SU-DHL-6 (cell line): ENCODE results near the gene CELSR1.

ENCODE experiments used
- CTCF ChIP-seq: fragments of 200-600 bp; sonication (generic); IDR thresholded peaks from one replicate; pipeline ENCODE4 v1.5.1; 2017; ENCODE audit warnings: antibody characterized with exemption, mild to moderate bottlenecking, low read length, moderate library complexity; ENCODE audit not compliant: insufficient read depth, poor library complexity, severe bottlenecking
- EZH2phosphoT487 ChIP-seq: fragments of 200-600 bp; sonication (generic), shearing (Covaris generic); conservative IDR thresholded peaks from 2 replicates; pipeline ENCODE4 v1.6.1; 2018; ENCODE audit warnings: mild to moderate bottlenecking, antibody characterized with exemption, low read length, moderate library complexity, mixed read lengths

GRCh38 chr22:46581538-46582244 is 44.3 kb upstream of the CELSR1 start:
- TF ChIP-seq CTCF (no peak), EZH2phosphoT487 (no peak)
